Gastrocnemius medialis (tissue), 4 donors: ENCODE data around the gene NUP214.

Experiments used
- CTCF ChIP-seq, 5 experiments: fragments of 450-650 bp in 3 of 5; fragments of 200-600 bp in 2 of 5; sonication (generic) in 2 of 5; IDR thresholded peaks in 4 of 5; conservative IDR thresholded peaks in 1 of 5; 1 replicate in 4 of 5; 2 replicates in 1 of 5; pipeline ENCODE4 v1.5.1; 2016 to 2019; ENCODE audit warnings: antibody characterized with exemption in 5 of 5, mild to moderate bottlenecking in 3 of 5, moderate library complexity in 3 of 5
- POLR2A ChIP-seq, 2 donors: fragments of 450-650 bp; IDR thresholded peaks; one replicate each; pipeline ENCODE4 v1.6.1; 2017; ENCODE audit warnings: antibody characterized with exemption in 2 of 2, mild to moderate bottlenecking in 2 of 2, moderate library complexity in 2 of 2

- TF ChIP-seq CTCF (IDR thresholded peaks at IDR 0.05 in 4 of 5, conservative IDR thresholded peaks at IDR 0.05 in 1 of 5) (no peak), POLR2A (IDR thresholded peaks at IDR 0.05) (no peak)
These were observed 62.6 kb downstream of the NUP214 start for GRCh38 chr9:131187957-131188356.
